NCI-H82 (cell line): ENCODE results near the gene SMPD3.

ENCODE experiments used
- DNase-seq: peaks from one replicate; lab custom pipeline; 2025; lab: John Stamatoyannopoulos, UW

The SMPD3 gene

GRCh38 chr16:68355447-68356248, 92.7 kb downstream of the SMPD3 start:
- DNase-seq = no peak

GRCh38 chr16:68354816-68355215, 93.5 kb downstream of the SMPD3 start:
- no peak for DNase-seq

GRCh38 chr16:68353366-68353765, 94.9 kb downstream of the SMPD3 start:
- no peak for DNase-seq

- no peak for DNase-seq
Observed at GRCh38 chr16:68351991-68352431, 96.3 kb downstream of the SMPD3 start.

- DNase-seq = no peak
Observed at GRCh38 chr16:68351463-68351862, 96.8 kb downstream of the SMPD3 start.

GRCh38 chr16:68350813-68351350, 97.4 kb downstream of the SMPD3 start:
- no peak for DNase-seq

GRCh38 chr16:68349838-68350410, 98.4 kb downstream of the SMPD3 start:
- DNase-seq = no peak

GRCh38 chr16:68348639-68349445, 99.5 kb downstream of the SMPD3 start:
- DNase-seq = no peak

- no peak for DNase-seq
Observed at GRCh38 chr16:68347605-68348004, 100.7 kb downstream of the SMPD3 start.

- DNase-seq = no peak
Observed at GRCh38 chr16:68346892-68347480, 101.3 kb downstream of the SMPD3 start.

GRCh38 chr16:68345958-68346635, 102.2 kb downstream of the SMPD3 start:
- no peak for DNase-seq

GRCh38 chr16:68345351-68345810, 102.9 kb downstream of the SMPD3 start:
- DNase-seq = no peak

- no peak for DNase-seq
Observed at GRCh38 chr16:68344252-68344651, 104.1 kb downstream of the SMPD3 start.

GRCh38 chr16:68343137-68343536, 105.2 kb downstream of the SMPD3 start:
- DNase-seq = no peak

- DNase-seq = no peak
Observed at GRCh38 chr16:68342620-68343019, 105.7 kb downstream of the SMPD3 start.

- DNase-seq = no peak
Observed at GRCh38 chr16:68339214-68339613, 109.1 kb downstream of the SMPD3 start.

- no peak for DNase-seq
Observed at GRCh38 chr16:68338326-68339119, 109.8 kb downstream of the SMPD3 start.

GRCh38 chr16:68335175-68335574, 113.1 kb downstream of the SMPD3 start:
- no peak for DNase-seq

- no peak for DNase-seq
Observed at GRCh38 chr16:68332411-68333121, 115.7 kb downstream of the SMPD3 start.

GRCh38 chr16:68331879-68332410, 116.4 kb downstream of the SMPD3 start:
- no peak for DNase-seq
